Large intestine (tissue), 12 donors: Measurements from ENCODE around the gene TCF25. TPM values are rescaled to one million over a fixed set of nuclear protein-coding genes. Genes with fewer than 3 reads are reported as not detected.
"Not testable (repeated sequence)": the region's sequence is repeated elsewhere in the genome, so short reads cannot be mapped to it uniquely, and the experiment has no call there.

ENCODE experiments used
- DNase-seq, 2 donors: peaks; one replicate each; pipeline versions ENCODE4 v3.0.0 to v3.0.0-alpha.2; 2013
- H3K27ac ChIP-seq: one replicate; pipeline ENCODE4 v1.5.1; 2013; ENCODE audit warnings: low read length
- H3K27me3 ChIP-seq: 2 replicates; pipeline ENCODE4 v1.6.1; 2013; ENCODE audit warnings: low read length; ENCODE audit not compliant: control insufficient read depth, insufficient read depth
- H3K36me3 ChIP-seq: 2 replicates; pipeline ENCODE4 v1.6.1; 2013; ENCODE audit warnings: low read length; ENCODE audit not compliant: control insufficient read depth, insufficient read depth
- H3K4me1 ChIP-seq: one replicate; pipeline ENCODE4 v1.6.1; 2013; ENCODE audit warnings: low read length; ENCODE audit not compliant: control insufficient read depth, insufficient read depth
- H3K4me3 ChIP-seq: one replicate; pipeline ENCODE4 v1.5.1; 2013; ENCODE audit warnings: low read length
- H3K9me3 ChIP-seq: one replicate; pipeline ENCODE4 v1.6.1; 2013; ENCODE audit warnings: mild to moderate bottlenecking, low read depth, low read length, moderate library complexity; ENCODE audit not compliant: control insufficient read depth
- WGBS: methylation state at CpG from one replicate; pipeline ENCODE4 v1.1.5; 2013; ENCODE audit warnings: low lambda C conversion rate; ENCODE audit not compliant: insufficient coverage; 5-methylcytosine and 5-hydroxymethylcytosine counted together
- long read RNA-seq, 11 donors: transcript quantifications; one replicate each; lab custom pipeline, GENCODE V29; 2026
- polyA plus RNA-seq: library from polyadenylated mRNA; unstranded; fragments of 120-200 nt; gene quantifications from one replicate; pipeline ENCODE4 v1.2.1, GENCODE V29; 2013

The TCF25 gene, protein sequence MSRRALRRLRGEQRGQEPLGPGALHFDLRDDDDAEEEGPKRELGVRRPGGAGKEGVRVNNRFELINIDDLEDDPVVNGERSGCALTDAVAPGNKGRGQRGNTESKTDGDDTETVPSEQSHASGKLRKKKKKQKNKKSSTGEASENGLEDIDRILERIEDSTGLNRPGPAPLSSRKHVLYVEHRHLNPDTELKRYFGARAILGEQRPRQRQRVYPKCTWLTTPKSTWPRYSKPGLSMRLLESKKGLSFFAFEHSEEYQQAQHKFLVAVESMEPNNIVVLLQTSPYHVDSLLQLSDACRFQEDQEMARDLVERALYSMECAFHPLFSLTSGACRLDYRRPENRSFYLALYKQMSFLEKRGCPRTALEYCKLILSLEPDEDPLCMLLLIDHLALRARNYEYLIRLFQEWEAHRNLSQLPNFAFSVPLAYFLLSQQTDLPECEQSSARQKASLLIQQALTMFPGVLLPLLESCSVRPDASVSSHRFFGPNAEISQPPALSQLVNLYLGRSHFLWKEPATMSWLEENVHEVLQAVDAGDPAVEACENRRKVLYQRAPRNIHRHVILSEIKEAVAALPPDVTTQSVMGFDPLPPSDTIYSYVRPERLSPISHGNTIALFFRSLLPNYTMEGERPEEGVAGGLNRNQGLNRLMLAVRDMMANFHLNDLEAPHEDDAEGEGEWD
- polyA plus RNA-seq, result 129 TPM
- long read RNA-seq, donor 1, transcript TCF25-201 (18 exons, 2,233 nt), result major isoform, 8 of 23 reads
- long read RNA-seq, donor 1, partial matches to known transcripts, result 8 of 23 reads
- long read RNA-seq, donor 1, other reads (novel, unspliced or antisense), result 0 of 23 reads
- long read RNA-seq, donor 2, transcript TCF25-220 (2 exons, 1,535 nt), result major isoform, 6 of 69 reads
- long read RNA-seq, donor 2, transcript TCF25-203 (2 exons, 981 nt), result major isoform, 6 of 69 reads
- long read RNA-seq, donor 2, transcript TCF25-201 (18 exons, 2,233 nt), result major isoform, 6 of 69 reads
- long read RNA-seq, donor 2, partial matches to known transcripts, result 49 of 69 reads
- long read RNA-seq, donor 2, other reads (novel, unspliced or antisense), result 0 of 69 reads
- long read RNA-seq, donor 3, result 0 reads
- long read RNA-seq, donor 4, partial matches to known transcripts, result 11 of 11 reads
- long read RNA-seq, donor 4, other reads (novel, unspliced or antisense), result 0 of 11 reads
- long read RNA-seq, donor 5, partial matches to known transcripts, result 7 of 10 reads
- long read RNA-seq, donor 5, other reads (novel, unspliced or antisense), result 0 of 10 reads
- long read RNA-seq, donor 6, transcript TCF25-220 (2 exons, 1,535 nt), result minor isoform, 6 of 70 reads
- long read RNA-seq, donor 6, transcript TCF25-201 (18 exons, 2,233 nt), result major isoform, 9 of 70 reads
- long read RNA-seq, donor 6, transcript TCF25-203 (2 exons, 981 nt), result minor isoform, 5 of 70 reads
- long read RNA-seq, donor 6, partial matches to known transcripts, result 45 of 70 reads
- long read RNA-seq, donor 6, other reads (novel, unspliced or antisense), result 0 of 70 reads
- long read RNA-seq, donor 7, partial matches to known transcripts, result 18 of 28 reads
- long read RNA-seq, donor 7, other reads (novel, unspliced or antisense), result 0 of 28 reads
- long read RNA-seq, donor 8, transcript TCF25-203 (2 exons, 981 nt), result major isoform, 8 of 64 reads
- long read RNA-seq, donor 8, partial matches to known transcripts, result 46 of 64 reads
- long read RNA-seq, donor 8, other reads (novel, unspliced or antisense), result 0 of 64 reads
- long read RNA-seq, donor 9, transcript TCF25-201 (18 exons, 2,233 nt), result minor isoform, 5 of 54 reads
- long read RNA-seq, donor 9, transcript TCF25-203 (2 exons, 981 nt), result major isoform, 7 of 54 reads
- long read RNA-seq, donor 9, partial matches to known transcripts, result 35 of 54 reads
- long read RNA-seq, donor 9, other reads (novel, unspliced or antisense), result 0 of 54 reads
- long read RNA-seq, donor 10, transcript TCF25-220 (2 exons, 1,535 nt), result minor isoform, 5 of 55 reads
- long read RNA-seq, donor 10, transcript TCF25-203 (2 exons, 981 nt), result major isoform, 7 of 55 reads
- long read RNA-seq, donor 10, partial matches to known transcripts, result 37 of 55 reads
- long read RNA-seq, donor 10, other reads (novel, unspliced or antisense), result 0 of 55 reads
- long read RNA-seq, donor 11, partial matches to known transcripts, result 26 of 34 reads
- long read RNA-seq, donor 11, other reads (novel, unspliced or antisense), result 0 of 34 reads

DNA sequence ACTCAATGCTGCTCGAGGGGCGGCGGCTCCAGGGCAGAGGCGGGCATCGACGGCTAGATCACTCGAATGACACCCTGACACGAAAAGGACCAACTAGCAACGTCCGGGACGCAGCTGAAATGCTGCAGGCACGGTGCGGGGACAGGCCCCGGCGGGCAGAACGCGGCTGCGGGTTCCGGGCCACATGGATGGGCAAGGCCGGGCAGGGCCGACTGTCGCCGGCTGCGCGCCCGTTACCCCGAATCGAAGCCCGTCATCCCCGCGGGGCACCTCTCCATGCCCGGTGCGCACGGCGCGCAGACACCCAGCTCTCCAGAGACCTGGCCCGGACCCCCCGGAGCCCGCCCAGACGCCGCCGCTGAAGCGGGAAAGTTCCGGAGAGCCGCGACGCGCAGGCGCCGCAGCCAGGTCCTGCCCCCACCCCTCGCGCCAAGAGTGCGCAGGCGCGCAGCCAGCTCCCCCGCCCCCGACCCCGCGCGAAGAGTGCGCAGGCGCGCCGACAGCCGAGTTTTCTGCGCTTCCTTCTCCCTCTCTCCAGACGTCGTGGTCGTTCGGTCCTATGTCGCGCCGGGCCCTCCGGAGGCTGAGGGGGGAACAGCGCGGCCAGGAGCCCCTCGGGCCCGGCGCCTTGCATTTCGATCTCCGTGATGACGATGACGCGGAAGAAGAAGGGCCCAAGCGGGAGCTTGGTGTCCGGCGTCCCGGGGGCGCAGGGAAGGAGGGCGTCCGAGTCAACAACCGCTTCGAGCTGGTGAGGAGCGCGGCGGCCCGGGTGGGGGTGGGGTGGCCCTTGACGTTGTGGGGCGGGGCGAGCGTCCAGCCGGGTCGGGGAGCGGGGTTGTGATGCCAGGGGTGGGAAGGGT, at the start of gene TCF25:
TSS of gene TCF25 (plus strand) at position 484 of the 863 bp plus-strand sequence. CDS start at position 560, 76 bp downstream.
- no peaks in the 10 kb centered on the region for H3K27me3 ChIP-seq
- H3K4me1 ChIP-seq, result peaks cover 14% of the 10 kb centered on the region
- no CpG with 5 or more reads among the region's 104 CpGs for WGBS
- H3K36me3 ChIP-seq, result peaks cover 31% of the 10 kb centered on the region
- DNase-seq, result peak; percentile 88 to 89
- H3K4me3 ChIP-seq, result peak within 1 kb of the TSS; percentile 100
- no peaks in the 10 kb centered on the region for H3K9me3 ChIP-seq
- peak within 1 kb of the TSS; percentile 100 for H3K27ac ChIP-seq

DNA sequence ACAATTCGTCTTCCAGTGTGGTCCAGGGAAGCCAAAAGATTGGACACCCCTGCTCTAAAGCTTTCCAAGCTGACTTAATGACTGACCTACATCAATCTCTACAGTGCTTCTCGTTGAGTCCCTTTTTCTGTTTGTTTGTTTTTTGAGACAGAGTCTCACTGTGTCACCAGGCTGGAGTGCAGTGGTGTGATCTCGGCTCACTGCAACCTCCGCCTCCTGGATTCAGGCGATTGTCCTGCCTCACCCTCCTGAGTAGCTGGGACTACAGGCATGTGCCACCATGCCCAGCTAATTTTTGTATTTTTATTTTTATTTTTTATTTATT, 49.6 kb upstream of the TCF25 start:
- Histone ChIP-seq H3K27ac (peak overlapping the region; percentile 92), H3K4me1 (peaks cover 47% of the 10 kb centered on the region)
- not testable (repeated sequence) for H3K27me3 ChIP-seq, H3K36me3 ChIP-seq, H3K9me3 ChIP-seq, DNase-seq, H3K4me3 ChIP-seq
- WGBS, result no CpG with 5 or more reads among the region's 5 CpGs

DNA sequence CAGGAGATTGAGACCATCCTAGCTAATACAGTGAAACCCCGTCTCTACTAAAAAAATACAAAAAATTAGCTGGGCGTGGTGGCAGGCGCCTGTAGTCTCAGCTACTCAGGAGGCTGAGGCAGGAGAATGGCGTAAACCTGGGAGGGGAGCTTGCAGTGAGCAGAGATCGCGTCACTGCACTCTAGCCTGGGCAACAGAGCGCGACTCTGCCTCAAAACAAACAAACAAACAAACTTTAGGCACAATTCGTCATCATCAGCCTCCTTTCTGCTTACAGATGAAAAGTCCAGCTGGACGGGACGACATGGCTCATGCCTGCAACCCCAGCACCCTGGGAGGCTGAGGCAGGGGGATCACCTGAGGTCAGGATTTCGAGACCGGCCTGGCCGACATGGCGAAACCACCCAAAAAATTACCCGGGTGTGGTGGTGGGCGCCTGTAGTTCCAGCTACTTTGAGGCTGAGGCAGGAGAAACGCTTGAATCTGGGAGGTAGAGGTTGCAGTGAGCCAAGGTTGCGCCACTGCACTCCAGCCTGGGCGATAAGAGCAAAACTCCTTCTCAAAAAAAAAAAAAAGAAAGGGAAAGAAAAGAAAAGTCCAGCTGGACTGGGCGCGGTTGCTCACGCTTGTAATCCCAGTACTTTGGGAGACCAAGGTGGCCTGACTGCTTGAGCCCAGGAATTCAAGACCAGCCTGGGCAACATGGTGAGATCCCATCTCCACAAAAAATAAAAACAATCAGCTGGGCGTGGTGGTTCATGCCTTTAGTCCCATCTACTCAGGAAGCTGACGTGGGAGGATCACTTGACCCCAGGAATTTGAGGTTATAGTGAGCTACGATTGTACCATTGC, 46.6 kb upstream of the TCF25 start:
- peak; percentile 40 to 64 for DNase-seq
- H3K27me3 ChIP-seq, result no peaks in the 10 kb centered on the region
- peaks cover 56% of the 10 kb centered on the region for H3K4me1 ChIP-seq
- H3K4me3 ChIP-seq, result no peak overlapping the region
- peak overlapping the region; percentile 82 for H3K27ac ChIP-seq
- peaks cover 3% of the 10 kb centered on the region for H3K36me3 ChIP-seq
- no peaks in the 10 kb centered on the region for H3K9me3 ChIP-seq
- 31% methylated on average over 3 of the region's 26 CpGs for WGBS

DNA sequence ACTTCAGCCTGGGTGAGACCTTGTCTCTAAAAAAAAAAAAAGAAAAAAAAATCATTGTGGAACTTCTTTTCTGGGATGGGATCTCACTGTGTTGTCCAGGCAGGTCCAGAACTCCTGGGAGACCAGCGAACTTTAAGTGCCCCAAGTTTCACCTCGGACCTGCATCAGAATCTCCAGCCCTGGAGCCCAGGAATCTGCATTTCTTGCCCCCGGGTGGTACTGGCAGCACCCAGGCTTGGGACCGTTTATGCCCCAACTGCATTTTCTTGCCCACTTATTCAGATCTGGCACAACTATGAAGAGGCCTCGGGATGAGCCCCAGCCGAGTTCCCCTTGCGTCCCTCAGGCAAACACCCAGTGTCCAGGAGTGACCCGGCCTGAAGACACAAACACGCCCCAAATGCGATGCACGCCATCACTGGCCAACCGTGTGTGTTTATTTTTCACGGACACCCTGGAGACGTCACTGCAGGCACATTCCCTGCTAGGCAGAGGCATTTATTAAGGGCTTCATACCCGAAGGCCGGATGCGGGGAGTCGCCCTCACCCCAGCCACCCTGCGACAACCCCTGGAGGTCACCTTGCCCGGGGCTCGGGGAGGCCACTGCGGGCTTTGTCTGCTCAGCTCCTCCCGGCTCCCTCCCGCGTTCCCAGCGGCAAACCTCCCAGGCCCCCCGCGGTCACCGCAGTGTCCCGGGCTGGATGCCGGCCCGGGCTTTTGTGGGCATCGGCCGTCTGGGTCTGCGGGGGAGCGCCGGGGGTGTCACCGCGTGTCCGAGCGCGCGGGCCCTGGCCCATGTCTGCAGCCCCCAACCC, 45.8 kb upstream of the TCF25 start:
- Histone ChIP-seq H3K4me1 (peaks cover 53% of the 10 kb centered on the region), H3K27me3 (no peaks in the 10 kb centered on the region), H3K9me3 (no peaks in the 10 kb centered on the region), H3K27ac (peak overlapping the region; percentile 82), H3K4me3 (peak overlapping the region; percentile 59), H3K36me3 (peaks cover 11% of the 10 kb centered on the region)
- DNase-seq, result peak; percentile 55 to 77
- no CpG with 5 or more reads among the region's 43 CpGs for WGBS

DNA sequence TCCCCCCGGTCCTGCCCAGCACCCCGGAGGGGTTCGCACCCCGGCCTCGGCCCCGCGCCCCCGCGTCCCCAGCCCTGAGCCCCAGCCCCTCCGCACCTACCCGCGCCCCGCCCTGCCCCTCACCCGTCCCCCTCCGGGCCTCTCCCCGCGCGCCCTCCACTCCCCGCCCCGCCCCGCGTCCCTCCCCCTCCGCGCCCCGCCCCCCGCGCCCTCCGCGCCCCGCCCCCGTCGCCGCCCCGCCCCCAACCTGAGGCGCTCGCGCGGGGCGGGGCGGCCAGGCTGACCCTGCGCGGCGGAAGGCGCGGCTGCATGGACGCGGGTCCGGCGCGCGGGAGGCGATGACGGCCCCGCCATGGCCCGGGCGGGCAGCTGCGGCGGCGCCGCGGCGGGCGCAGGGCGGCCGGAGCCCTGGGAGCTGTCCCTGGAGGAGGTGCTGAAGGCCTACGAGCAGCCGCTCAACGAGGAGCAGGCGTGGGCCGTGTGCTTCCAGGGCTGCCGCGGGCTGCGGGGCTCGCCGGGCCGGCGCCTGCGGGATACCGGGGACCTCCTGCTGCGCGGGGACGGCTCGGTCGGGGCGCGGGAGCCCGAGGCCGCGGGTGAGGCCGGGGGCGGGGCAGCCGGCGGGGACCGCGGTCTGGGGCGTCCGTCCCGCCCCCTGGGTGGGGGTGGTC, 45.1 kb upstream of the TCF25 start, which contains the start of gene SPIRE2:
TSS of gene SPIRE2 (plus strand) at position 277 of the 671 bp plus-strand sequence. CDS start at position 353, 76 bp downstream.
- Histone ChIP-seq H3K4me1 (peaks cover 48% of the 10 kb centered on the region), H3K27ac (peak within 1 kb of the TSS; percentile 85), H3K9me3 (no peaks in the 10 kb centered on the region), H3K36me3 (peaks cover 11% of the 10 kb centered on the region), H3K27me3 (no peaks in the 10 kb centered on the region), H3K4me3 (peak within 1 kb of the TSS; percentile 69)
- DNase-seq, result peak; percentile 75 to 83
- WGBS, result no CpG with 5 or more reads among the region's 98 CpGs

DNA sequence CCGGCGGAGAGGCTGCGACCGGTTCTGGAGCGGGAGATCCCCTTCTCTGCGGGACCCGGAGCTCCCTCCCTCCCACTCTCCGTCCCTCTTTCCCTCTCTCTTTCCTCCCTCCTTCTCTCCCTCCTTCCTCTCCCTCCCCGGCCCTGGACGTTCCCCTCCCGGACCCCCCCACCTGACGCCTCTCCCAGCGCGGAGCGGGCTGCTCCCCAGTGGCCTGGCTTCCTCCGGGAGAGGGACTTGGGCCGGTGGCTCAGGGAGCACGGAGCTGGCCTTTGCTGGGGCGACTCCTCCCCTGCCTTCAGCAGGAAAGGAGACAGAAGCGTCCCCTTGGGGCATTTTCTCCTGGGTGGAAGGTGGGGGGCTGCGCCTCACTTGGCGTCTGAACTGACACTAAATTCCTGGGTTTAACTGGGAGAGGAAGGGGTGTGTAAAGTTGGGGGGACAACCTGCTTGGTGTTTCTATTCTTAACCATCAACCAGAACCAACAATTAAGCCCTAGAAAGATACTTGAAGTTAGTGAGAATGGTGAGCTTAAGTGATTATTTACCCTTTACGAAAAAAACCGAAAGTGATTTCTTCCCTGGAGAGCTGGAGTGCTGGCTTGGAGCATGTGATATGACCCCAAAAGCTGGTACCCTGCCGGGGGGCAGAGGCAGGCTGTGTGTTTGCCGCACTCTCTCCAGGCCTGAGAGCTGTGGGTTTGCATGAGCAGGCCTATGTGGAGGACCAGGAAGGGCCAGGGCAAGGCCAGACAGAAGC, 44.3 kb upstream of the TCF25 start:
- Histone ChIP-seq H3K27me3 (no peaks in the 10 kb centered on the region), H3K27ac (peak overlapping the region; percentile 85), H3K4me1 (peaks cover 50% of the 10 kb centered on the region), H3K4me3 (peak overlapping the region; percentile 69), H3K36me3 (peaks cover 11% of the 10 kb centered on the region), H3K9me3 (peaks cover 6% of the 10 kb centered on the region)
- DNase-seq, result peak in 1 of 2 donors; percentile 60
- no CpG with 5 or more reads among the region's 26 CpGs for WGBS
